Measurements from ENCODE around the gene ILF2. TPM values are rescaled to one million over a fixed set of nuclear protein-coding genes. Genes with fewer than 3 reads are reported as not detected.

The ILF2 gene
- total and polyA plus RNA-seq, 2 donors (not counting 1 experiment from before 2014, with no cell fraction given): 89.8 to 94.0 TPM

GRCh38 chr1:153612755-153613331 lies 58.0 kb downstream of the ILF2 start, which contains the start of gene S100A16:
S100A16 (minus strand) TSS chr1:153613137; CDS start chr1:153608151, 4,986 bp downstream.
- H3K27ac Mint-ChIP-seq: no peak within 1 kb of the TSS
- no peak for DNase-seq
- no peak within 1 kb of the TSS for H3K9ac ChIP-seq (ENCODE audit: low read length)
- peaks cover 8 to 9% of the 10 kb centered on the region in 2 donors for H3K4me1 ChIP-seq (ENCODE audit: control insufficient read depth in 2 of 2, insufficient read depth in 2 of 2, low read length in 2 of 2)
- no peak within 1 kb of the TSS for H3K27ac ChIP-seq (ENCODE audit: low read length in 2 of 2)
- H3K4me3 Mint-ChIP-seq: no peak within 1 kb of the TSS
- 100% methylated on average over 7 of the region's 9 CpGs for WGBS (ENCODE audit: insufficient coverage)
- no peak within 1 kb of the TSS for H3K4me2 ChIP-seq (replicated peaks; ENCODE audit: low read depth, low read length, poor library complexity, severe bottlenecking)
- no peaks in the 10 kb centered on the region for H3K36me3 ChIP-seq (replicated peaks in 1 of 2; ENCODE audit: control extremely low read depth in 1 of 2, control insufficient read depth in 1 of 2, extremely low read depth in 1 of 2, insufficient read depth in 2 of 2, low read length in 1 of 2)
- no peak within 1 kb of the TSS for H3K4me3 ChIP-seq (ENCODE audit: control extremely low read depth in 1 of 5, extremely low read depth in 1 of 5, insufficient read depth in 1 of 5, low read depth in 2 of 5, low read length in 4 of 5)
- POLR2A ChIA-PET: no interaction called here
- CTCF ChIA-PET: interaction anchor here (1.1 kb wide), 1 partner anchor 12 kb away, joined by 3 read pairs; no protein-coding TSS in a partner anchor
- H3K9me3 Mint-ChIP-seq (ENCODE audit: insufficient read depth): no peaks in the 10 kb centered on the region
- no peaks in the 10 kb centered on the region for H3K9me3 ChIP-seq (ENCODE audit: control extremely low read depth in 1 of 3, control insufficient read depth in 2 of 3, insufficient read depth in 1 of 3, low read length in 2 of 3)
- H4K20me1 ChIP-seq (ENCODE audit: control insufficient read depth, insufficient read depth, low read length, poor library complexity, severe bottlenecking): no peaks in the 10 kb centered on the region
- intact Hi-C loops (cut with micrococcal nuclease): no loop called here
- H3K27me3 Mint-ChIP-seq: no peaks in the 10 kb centered on the region
- H3K4me1 Mint-ChIP-seq: no peaks in the 10 kb centered on the region
- H3K27me3 ChIP-seq (replicated peaks in 1 of 4; ENCODE audit: control extremely low read depth in 1 of 4, control insufficient read depth in 3 of 4, insufficient read depth in 4 of 4, low read length in 3 of 4): no peaks in the 10 kb centered on the region
- no peak for TF ChIP-seq EZH2 (IDR thresholded peaks at IDR 0.05; ENCODE audit: borderline replicate concordance, insufficient read depth, low read depth, low read length, poor library complexity, severe bottlenecking)
- TF ChIP-seq CTCF (IDR thresholded peaks at IDR 0.05): no peak
- no peaks in the 10 kb centered on the region for H3K79me2 ChIP-seq (ENCODE audit: control insufficient read depth, insufficient read depth, low read length)
- no peak within 1 kb of the TSS for H2AFZ ChIP-seq (ENCODE audit: insufficient read depth, low read depth, low read length, poor library complexity, severe bottlenecking)
- ATAC-seq (ENCODE audit: low read depth): no peak

- H3K79me2 ChIP-seq (ENCODE audit: control insufficient read depth, insufficient read depth, low read length): no peaks in the 10 kb centered on the region
- no peaks in the 10 kb centered on the region for H3K27me3 ChIP-seq (replicated peaks in 1 of 4; ENCODE audit: control extremely low read depth in 1 of 4, control insufficient read depth in 3 of 4, insufficient read depth in 4 of 4, low read length in 3 of 4)
- Mint-ChIP-seq H3K27me3 (no peaks in the 10 kb centered on the region), H3K9me3 (ENCODE audit: insufficient read depth) (no peaks in the 10 kb centered on the region), H3K27ac (no peak overlapping the region), H3K4me3 (no peak overlapping the region), H3K4me1 (no peaks in the 10 kb centered on the region)
- no peak for TF ChIP-seq EZH2 (IDR thresholded peaks at IDR 0.05; ENCODE audit: borderline replicate concordance, insufficient read depth, low read depth, low read length, poor library complexity, severe bottlenecking)
- TF ChIP-seq CTCF (IDR thresholded peaks at IDR 0.05): no peak
- no peaks in the 10 kb centered on the region for H3K36me3 ChIP-seq (replicated peaks in 1 of 2; ENCODE audit: control extremely low read depth in 1 of 2, control insufficient read depth in 1 of 2, extremely low read depth in 1 of 2, insufficient read depth in 2 of 2, low read length in 1 of 2)
- intact Hi-C loops (cut with micrococcal nuclease): no loop called here
- ChIA-PET POLR2A (no interaction called here), CTCF (interaction anchor here (0.6 to 0.7 kb wide), 2 partner anchors 44 to 61 kb away, joined by 3 to 4 read pairs; no protein-coding TSS in a partner anchor)
- no peak for ATAC-seq (ENCODE audit: low read depth)
- H3K4me2 ChIP-seq (replicated peaks; ENCODE audit: low read depth, low read length, poor library complexity, severe bottlenecking): no peak overlapping the region
- no peak overlapping the region for H3K4me3 ChIP-seq (ENCODE audit: control extremely low read depth in 1 of 5, extremely low read depth in 1 of 5, insufficient read depth in 1 of 5, low read depth in 2 of 5, low read length in 4 of 5)
- no peak for DNase-seq
- H3K9me3 ChIP-seq (ENCODE audit: control extremely low read depth in 1 of 3, control insufficient read depth in 2 of 3, insufficient read depth in 1 of 3, low read length in 2 of 3): no peaks in the 10 kb centered on the region
- no peak overlapping the region for H3K9ac ChIP-seq (ENCODE audit: low read length)
- H2AFZ ChIP-seq (ENCODE audit: insufficient read depth, low read depth, low read length, poor library complexity, severe bottlenecking): no peak overlapping the region
- no peaks in the 10 kb centered on the region for H4K20me1 ChIP-seq (ENCODE audit: control insufficient read depth, insufficient read depth, low read length, poor library complexity, severe bottlenecking)
- peaks cover 1 to 3% of the 10 kb centered on the region in 2 donors for H3K4me1 ChIP-seq (ENCODE audit: control insufficient read depth in 2 of 2, insufficient read depth in 2 of 2, low read length in 2 of 2)
- no peak overlapping the region for H3K27ac ChIP-seq (ENCODE audit: low read length in 2 of 2)
- WGBS (ENCODE audit: insufficient coverage): 98% methylated on average over 8 of the region's 11 CpGs
Measured at GRCh38 chr1:153612111-153612754, 58.6 kb downstream of the ILF2 start.

Measured in B cell (primary cell).